GM18508 (cell line): ENCODE measurements around the gene WDR12.
A peak's percentile ranks its signal among the peaks of the same experiment; 100 is the strongest.
"Not testable (repeated sequence)": the region's sequence is repeated elsewhere in the genome, so short reads cannot be mapped to it uniquely, and the experiment has no call there.

ENCODE experiments used
- ATAC-seq: cut with Tn5 transposase; IDR thresholded peaks from one replicate; pipeline ENCODE4 v1.9.1; 2021; ENCODE audit warnings: moderate number of reproducible peaks; ENCODE audit not compliant: insufficient read depth, unreplicated experiment

Gene WDR12

DNA sequence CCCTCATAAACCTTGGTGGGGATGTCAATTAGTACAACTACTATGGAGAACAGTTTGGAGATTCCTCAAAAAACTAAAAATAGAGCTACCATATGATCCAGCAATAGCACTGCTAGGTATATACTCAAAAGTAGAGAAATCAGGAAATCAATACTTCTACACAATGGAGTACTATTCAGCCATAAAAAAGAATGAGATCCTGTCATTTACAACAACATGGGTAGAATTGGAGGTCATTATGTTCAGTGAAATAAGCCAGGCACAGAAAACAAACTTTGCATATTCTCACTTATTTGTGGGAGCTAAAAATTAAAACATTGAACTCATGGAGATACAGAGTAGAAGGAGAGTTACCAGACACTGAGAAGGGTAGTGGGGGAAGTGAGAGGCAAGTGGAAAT, 6.0 kb downstream of the WDR12 start:
- not testable (repeated sequence) for ATAC-seq

DNA sequence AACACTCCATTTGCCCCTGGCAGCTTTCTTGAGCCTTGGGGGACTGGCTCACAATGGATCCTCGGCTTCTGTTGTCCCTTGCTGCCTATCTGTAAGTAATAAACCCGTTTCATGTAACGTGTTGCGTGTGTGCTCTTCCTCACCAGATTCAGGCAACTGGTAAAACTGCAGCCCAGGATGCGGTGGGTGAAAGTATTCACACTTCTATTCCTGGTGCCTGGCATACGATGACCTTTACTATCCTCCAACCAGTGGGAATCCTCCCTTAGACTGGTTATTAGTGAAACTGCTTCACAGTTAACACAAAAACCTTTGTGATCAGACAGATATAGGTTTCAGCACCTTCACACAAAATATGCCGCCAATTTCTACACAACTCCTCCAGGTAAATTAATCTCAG, 26.3 kb downstream of the WDR12 start:
- ATAC-seq: no peak

DNA sequence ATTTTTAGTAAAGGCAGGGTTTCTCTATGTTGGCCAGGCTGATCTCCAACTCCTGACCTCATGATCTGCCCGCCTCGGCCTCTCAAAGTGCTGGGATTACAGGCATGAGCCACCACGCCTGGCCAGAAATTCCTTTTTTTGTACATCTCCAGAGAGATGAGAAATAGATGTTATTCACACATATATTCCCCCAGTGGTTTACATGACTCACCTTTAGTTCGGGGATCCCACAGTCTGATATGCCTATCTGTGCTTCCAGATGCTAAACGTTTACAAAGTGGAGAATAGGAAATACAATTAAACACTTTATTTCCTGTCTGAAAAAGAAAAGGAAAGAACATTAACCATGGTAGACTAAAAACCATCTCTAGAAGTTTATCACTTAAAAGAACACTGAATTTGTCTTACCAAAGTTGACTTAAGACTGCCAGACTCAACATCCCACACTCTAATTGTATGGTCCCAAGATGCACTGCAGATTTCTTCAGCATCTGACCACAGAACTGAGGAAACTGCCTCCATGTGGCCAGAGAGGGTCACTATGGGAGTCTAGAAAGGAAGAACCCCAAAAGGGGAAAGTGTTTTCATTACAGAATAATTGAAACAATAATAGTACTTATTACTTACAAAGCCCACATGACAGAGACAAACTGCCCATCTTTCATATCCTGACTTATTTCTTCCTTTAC, 27.3 kb downstream of the WDR12 start:
- no peak for ATAC-seq

DNA sequence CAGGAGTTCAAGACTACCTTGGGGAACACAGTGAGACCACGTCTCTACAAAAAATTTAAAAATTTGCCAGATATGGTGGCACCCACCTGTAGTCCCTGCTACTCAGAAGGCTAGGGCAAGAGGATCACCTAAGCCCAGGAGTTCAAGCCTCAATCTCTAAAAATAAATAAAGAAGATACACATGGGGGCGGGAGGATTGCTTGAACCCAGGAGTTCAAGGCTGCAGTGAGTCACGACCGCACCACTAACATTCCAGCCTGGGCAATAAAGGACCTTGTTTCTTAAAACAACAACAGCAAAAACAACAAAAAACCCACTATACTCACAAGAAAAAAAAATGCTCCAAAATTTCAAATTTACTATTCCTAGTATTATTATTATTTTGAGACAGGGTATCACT, 29.9 kb downstream of the WDR12 start:
- no peak for ATAC-seq

DNA sequence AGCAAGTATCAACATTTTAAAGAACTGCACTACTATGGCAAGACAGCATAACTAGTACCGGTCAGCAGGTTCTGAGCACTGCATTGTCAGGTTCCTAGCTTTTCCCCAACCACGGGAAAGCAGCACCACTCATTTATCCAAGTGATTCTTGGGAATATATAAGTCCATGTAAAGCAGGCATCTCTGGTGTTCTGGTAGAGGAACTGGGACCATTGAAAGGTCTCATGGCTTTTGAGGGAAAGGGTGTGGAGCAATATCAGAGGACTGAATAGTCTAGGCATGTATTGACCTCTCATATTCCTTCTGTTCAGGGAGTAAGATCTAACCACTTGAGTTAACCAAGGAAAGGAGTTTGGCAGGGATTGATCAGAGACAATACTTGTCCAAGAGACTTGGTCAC, 33.8 kb downstream of the WDR12 start:
- ATAC-seq: no peak

DNA sequence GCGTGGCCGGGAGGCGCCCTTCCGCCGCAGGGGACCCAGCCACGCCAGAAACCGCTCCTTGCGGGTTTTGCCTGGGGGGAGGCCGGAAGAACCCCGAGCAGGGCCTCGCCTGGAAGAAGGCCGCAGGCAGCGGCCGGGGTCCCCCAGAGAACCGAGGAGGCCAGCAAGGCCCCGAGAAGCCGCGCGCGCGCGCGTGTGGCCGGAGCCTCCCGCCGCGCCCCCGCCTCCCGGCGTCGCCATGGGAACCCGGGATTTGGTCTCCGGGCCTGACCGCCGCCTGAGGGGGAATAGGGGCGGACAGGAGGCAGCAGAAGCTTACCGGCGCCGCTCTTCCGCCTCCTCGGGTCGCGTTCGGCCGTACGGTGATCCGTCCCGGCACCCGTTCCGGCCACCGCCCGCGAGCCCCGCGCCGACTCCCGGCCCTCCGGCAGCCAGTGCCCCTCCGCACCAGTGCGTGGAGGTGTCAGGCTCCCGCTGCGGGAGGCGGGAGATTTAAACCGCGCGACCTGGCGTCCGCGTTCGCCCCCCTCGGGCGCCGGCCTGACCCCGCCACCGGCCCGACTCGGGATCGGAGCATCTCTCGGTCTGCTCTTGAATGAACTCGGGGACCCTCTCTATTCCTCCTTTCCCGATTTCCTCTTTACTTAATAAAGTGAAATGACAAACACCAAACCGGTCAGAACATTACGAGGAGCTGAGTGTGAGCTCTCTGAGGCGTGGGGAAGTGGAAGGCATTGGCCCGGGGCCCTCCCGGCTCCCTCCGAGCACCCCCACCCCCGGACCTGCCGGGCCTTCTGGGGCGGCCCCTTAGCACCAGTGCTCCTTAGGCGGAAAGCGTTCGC, 40.0 kb downstream of the WDR12 start, which contains the start of gene ICA1L:
ICA1L (minus strand) TSS at position 467 of the 842 bp plus-strand sequence. CDS start 42,757 bp downstream, outside the sequence.
- ATAC-seq: peak; percentile 13

DNA sequence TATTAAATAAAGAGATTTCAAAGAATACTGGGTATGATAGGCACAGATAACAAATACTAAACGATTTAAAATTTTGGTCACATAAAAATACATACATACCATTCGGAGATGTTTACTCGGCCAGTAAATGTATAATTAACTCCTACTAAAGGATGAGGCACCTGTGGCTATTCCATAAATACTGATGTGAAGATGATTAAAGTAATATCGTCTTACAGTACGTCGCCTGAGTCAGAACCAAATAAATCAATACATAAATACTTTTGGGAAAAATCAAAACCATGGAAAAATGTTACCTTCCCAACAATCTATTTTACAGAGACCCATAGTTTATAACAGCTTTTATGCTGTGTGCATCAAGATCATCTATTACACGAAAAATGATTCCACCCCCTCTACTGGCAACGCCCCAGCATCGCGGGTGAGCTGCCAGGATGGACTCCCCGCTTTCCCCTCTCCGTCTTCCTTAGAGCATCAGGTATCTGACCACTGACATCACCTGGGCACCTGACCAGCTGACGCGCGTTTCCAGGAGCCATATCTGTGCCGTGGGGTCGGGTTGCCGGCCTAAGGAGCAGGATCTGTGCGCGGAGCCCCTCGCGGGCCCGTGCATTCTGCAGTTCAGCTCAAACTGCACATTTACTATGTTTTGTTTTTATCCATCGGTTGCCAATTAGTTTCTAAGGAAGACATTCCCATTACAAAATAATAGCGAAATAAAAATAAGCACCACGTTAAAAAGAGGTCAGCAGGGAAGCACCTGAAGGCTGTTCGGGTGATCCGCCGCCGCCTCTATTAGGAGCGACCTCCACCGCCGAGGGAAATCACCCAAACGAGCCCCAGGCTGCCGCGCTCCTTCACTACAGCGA, 40.8 kb downstream of the WDR12 start:
- ATAC-seq: peak; percentile 59

DNA sequence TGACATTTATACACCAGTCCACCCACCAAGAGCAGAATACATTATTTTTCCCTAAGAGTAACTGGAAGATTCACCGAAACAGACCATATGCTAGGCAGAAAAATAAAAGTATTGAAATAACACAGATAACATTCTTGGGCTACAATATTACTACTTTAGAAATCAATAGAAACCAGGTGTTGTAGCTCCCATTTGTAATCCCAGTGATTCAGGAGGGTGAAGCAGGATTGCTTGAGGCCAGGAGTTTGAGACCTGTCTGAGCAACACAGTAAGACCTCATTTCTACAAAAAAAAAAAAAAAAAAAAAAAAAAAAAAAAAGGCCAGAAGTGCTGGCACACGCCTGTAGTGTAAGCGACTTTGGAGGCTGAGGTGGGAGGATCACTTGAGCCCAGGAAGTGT, 49.5 kb downstream of the WDR12 start:
- no peak for ATAC-seq

DNA sequence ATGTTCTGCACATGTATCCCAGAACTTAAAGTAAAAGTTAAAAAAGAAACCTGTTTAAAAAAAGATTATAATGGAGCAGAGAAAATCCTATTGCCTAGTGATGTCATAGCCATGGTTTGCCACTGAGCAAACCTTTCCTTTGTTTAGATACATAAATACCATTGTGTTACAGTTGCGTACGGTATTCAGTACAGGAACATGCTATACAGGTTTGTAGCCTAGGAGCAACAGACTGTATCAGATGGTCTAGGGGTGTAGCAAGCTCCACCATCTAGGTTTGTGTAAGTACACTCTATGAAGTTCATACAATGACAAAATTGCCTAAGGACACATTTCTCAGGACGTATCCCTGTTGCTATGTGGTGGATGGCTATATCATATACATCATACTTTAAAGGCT, 52.9 kb downstream of the WDR12 start:
- ATAC-seq: no peak

DNA sequence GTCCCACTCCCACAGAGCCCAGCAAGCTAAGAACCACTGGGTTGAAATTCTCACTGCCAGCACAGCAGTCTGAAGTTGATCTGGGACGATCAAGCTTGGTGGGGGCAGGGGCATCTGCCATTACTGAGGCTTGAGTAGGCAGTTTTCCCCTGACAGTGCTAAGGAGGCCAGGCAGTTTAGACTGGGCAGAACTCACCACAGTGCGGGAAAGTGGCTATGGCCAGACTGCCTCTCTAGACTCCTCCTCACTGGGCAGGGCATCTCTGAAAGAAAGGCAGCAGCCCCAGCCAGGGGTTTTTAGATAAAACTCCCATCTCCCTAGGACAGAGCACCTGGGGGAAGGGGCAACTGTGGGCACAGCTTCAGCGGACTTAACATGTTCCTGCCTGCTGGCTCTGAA, 62.1 kb downstream of the WDR12 start:
- not testable (repeated sequence) for ATAC-seq

DNA sequence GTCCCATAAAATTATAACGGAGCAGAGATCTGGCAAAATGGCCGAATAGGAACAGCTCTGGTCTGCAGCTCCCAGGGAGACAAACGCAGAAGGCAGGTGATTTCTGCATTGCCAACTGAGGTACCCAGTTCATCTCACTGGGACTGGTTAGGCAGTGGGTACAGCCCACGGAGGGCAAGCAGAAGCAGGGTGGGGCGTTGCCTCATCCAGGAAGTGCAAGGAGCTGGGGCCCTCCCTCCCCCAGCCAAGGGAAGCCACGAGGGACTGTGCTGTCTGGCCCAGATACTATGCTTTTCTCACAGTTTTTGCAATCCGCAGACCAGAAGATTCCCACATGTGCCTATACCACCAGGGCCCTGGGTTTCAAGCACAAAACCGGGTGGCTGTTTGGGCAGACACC, 62.7 kb downstream of the WDR12 start:
- no peak for ATAC-seq

DNA sequence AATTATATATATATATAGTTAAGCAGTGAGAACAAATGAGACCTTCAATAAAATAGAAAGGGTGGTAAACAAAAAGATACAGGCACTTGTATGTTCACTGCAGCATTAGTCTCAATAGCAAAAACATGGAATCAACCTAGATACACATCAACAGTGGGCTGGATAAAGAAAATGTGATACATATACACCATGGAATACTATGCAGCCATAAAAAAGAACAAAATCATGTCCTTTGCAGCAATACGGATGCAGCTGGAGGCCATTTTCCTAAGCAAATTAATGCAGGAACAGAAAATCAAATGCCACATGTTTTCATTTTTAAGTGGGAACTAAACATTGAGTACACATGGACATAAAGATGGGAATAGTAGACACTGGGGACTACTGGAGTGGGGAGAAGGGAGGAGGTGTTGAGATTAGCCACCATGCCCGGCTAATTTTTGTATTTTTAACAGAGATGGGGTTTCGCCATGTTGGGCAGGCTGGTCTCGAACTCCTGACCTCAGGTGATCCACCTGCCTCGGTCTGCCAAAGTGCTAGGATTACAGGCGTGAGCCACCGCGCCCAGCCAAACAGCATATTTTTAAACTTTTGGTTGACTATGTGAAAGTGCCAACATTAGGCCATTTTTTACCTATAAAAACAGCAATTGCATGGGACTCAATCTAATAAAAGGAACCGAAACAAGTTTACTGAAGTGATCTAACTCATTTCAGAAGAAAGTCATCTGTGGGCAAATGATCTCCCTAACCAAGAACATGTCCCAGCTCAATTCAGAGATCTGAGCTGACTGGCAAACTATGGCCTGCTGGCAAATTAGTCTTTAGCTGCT, 63.6 kb downstream of the WDR12 start:
- no peak for ATAC-seq

DNA sequence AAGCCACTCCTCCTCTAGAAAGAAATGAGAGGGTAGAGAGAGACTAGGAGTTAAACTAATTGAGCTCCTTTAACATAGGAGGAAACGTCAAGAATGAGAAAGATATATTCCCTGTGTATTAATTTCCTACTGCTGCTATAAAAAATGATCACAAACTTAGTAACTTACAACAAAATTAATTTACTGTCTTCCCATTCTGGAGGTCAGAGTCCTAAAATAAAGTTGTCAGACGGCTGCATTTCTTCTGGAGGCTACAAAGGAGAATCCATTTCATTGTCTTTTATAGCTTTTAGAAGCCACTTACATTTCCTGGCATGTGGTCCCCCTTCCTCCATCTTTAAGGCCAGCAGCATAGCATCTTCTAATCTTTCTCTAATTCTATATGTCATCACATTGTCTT, 66.8 kb downstream of the WDR12 start:
- ATAC-seq: no peak

DNA sequence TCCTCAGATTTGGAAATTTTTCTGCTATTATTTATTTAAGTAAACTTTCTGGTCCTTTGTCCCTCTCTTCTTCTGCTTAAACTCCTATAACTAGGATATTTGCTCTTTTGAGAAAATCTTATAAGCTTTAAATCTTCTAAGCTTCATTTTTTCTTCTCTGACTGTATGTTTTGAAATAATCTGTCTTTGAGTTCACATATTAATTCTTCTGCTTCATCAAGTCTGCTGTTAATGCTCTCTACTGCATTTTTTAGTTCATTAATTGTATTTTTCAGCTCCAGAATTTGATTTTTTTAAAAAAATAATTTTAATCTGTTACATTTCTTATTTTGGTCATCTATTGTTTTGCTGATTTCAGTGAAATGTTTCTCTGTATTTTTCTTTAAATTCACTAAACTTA, 68.8 kb downstream of the WDR12 start:
- ATAC-seq: no peak

DNA sequence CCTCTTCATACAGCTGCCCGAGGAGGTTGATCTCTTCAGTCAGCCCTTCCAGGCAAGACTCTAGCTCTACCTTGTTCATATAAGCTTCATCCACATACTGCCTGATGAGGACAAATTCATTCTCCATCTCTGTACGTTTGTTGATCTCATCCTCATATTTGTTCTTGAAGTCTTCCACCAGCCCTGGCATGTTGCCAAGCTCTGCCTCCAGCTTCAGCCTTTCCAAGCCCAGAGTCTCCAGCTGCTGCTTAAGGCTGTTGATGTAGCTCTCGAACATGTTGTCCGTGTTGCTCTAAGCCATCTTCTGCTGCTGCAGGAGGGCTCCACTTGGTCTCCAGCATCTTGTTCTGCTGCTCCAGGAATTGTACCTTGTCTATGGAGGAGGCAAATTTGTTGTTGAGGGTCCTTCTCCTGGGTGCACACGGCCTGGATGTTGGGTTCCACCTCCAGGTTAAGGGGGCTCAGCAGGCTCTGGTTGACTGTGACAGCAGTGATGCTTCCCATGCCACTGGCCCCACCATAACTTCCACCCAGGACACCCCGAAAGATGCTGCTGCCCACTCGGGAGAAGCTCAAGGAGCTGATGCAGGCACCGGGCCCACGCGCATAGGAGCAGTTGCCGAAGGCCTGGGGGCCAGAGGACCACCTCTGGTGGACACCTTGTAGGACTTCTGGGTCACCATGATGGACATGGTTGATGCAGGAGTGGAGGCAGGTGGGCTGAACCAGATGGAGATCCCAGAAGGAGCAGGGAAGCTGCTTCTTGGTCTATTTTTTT, 70.2 kb downstream of the WDR12 start:
- no peak for ATAC-seq

DNA sequence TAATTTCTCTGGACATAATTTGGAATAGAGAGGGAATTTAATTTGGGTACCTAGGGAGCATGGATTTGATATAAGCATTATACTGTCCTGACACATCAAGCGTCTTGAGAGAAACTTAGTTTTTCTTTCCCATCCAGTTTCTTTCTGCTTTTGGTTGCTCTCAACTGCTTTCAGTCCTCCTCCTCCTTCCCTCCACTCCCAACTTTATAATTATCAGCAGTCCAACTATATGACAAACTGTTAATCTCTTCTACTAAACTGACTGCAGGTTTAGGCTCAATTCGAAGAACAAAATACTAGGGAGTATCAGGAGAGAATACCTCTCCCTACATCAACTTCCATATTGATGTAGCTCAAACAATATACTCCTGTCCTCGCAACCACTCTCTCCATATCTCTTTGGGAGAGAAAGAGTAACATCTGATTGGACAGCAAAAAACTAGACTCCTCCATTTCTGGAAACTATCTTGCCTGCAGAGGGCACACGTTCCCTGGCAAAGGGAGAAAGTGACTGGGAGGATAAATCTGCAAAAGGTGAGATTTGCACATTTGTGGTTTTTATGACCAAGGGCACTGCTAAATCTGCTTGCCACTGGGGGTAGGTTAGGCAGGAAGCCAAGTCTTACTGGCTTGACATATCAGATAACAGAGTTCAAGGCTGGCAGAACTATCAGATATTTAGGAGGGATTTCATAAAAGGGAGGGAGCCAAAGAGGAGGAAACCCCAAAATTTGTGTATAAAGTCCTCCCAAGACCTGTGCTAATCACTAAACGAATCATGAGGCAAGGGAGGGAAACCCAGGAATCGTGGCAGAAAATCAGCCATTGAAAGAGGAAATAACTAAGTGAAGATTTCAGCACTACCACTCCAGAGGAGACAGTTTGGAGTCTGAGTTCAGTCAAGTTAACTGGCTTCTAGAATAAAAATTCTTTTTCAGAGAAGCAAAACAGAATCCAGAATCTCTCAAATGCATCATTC, 79.9 kb downstream of the WDR12 start:
- no peak for ATAC-seq

DNA sequence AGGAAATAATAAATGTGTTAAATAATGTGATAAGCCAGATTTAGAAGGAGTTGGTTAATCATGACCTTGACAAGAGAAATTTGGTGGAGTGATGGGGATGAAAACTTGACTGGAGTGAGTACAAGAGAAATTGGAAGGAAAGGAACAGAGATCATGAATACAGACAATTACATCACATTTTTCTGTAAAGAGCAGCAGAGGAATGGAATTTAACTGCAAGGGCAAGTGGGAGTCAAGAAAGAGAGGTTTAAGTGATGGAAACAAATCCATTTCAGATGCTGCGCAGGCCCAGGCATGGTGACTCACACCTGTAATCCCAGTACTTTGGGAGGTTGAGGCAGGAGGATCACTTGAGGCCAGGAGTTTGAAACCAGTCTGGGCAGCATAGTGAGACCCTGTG, 86.6 kb downstream of the WDR12 start:
- no peak for ATAC-seq
